Transverse colon (tissue), 4 donors: ENCODE measurements around the gene WWOX. TPM values are rescaled to one million over a fixed set of nuclear protein-coding genes. Genes with fewer than 3 reads are reported as not detected.

ENCODE experiments used
- DNase-seq: peaks from one replicate; pipeline ENCODE4 v3.0.0-alpha.2; 2019
- H3K27ac ChIP-seq, 4 donors: fragments of 200-600 bp; sonication (generic); 2 replicates each; pipeline ENCODE4 v1.5.1; 2016 to 2018; ENCODE audit warnings: inconsistent platforms in 4 of 4
- H3K27me3 ChIP-seq: fragments of 200-600 bp; sonication (generic); 2 replicates; pipeline ENCODE4 v1.5.1; 2017; ENCODE audit warnings: inconsistent platforms
- H3K36me3 ChIP-seq, 4 donors: fragments of 200-600 bp; sonication (generic); 2 replicates each; pipeline ENCODE4 v1.5.1; 2017 to 2019; ENCODE audit warnings: inconsistent platforms in 4 of 4
- H3K4me1 ChIP-seq, 4 donors: fragments of 200-600 bp; sonication (generic); 2 replicates each; pipeline ENCODE4 v1.5.1; 2017 to 2020; ENCODE audit warnings: inconsistent platforms in 4 of 4
- H3K4me3 ChIP-seq, 4 donors: fragments of 200-600 bp; sonication (generic); 1 replicate in 1 of 4; 2 replicates in 3 of 4; pipeline versions ENCODE4 v1.5.1 to v1.6.1; 2017 to 2019; ENCODE audit warnings: inconsistent platforms in 4 of 4
- H3K9me3 ChIP-seq, 2 donors: fragments of 200-600 bp; sonication (generic); 2 replicates each; pipeline ENCODE4 v1.5.1; 2017 to 2019; ENCODE audit warnings: inconsistent platforms in 2 of 2
- EP300 ChIP-seq: sonication (generic); formaldehyde crosslinking; IDR thresholded peaks from one replicate; pipeline ENCODE4 v1.6.1; 2017; ENCODE audit warnings: antibody characterized with exemption, low read depth
- POLR2A ChIP-seq: fragments of 450-650 bp; IDR thresholded peaks from one replicate; pipeline ENCODE4 v1.6.1; 2016; ENCODE audit warnings: antibody characterized with exemption, mild to moderate bottlenecking, moderate library complexity
- POLR2AphosphoS5 ChIP-seq, 3 donors: sonication (generic); formaldehyde crosslinking; IDR thresholded peaks; one replicate each; pipeline ENCODE4 v1.6.1; 2016; ENCODE audit warnings: antibody characterized with exemption in 3 of 3
- WGBS, 2 donors: methylation state at CpG; one replicate each; pipeline ENCODE4 v1.1.5; 2018; ENCODE audit warnings: low coverage in 1 of 2; 5-methylcytosine and 5-hydroxymethylcytosine counted together
- in situ Hi-C, 4 donors: fragments of 200-750 bp; cut with MboI; loops; one replicate each; pipeline versions ENCODE4 v1.15.0 to v1.15.1; 2017; ENCODE audit warnings: low sequenced_read_pairs in 3 of 4, low pct_ligation_motif_present in 1 of 4, low pct_unique_long_range_greater_than_20kb in 1 of 4
- intact Hi-C: fragments of 100-400 bp; cut with DNase I; formaldehyde crosslinking; loops from one replicate; pipeline ENCODE4 v1.15.1; 2023; ENCODE audit warnings: low total_unique reads
- total RNA-seq, 4 donors: library from RNA; depleted of rRNA; stranded (reverse); fragments of >200 nt; gene quantifications; one replicate each; pipeline ENCODE4 v1.1.0, GENCODE V29; 2016
- TF ChIP-seq, protein P1 (sequence below), 5 experiments: fragments of 200-600 bp in 3 of 5; fragments of 450-650 bp in 2 of 5; sonication (generic) in 3 of 5; IDR thresholded peaks; 1 replicate in 2 of 5; 2 replicates in 3 of 5; pipeline ENCODE4 v1.5.1; 2016 to 2017; ENCODE audit warnings: antibody characterized with exemption in 5 of 5, inconsistent platforms in 3 of 5, mild to moderate bottlenecking in 2 of 5, moderate library complexity in 1 of 5

WWOX gene
- total RNA-seq, 4 donors from 2014 or later: 11.2 to 53.8 (median 24.8) TPM

DNA sequence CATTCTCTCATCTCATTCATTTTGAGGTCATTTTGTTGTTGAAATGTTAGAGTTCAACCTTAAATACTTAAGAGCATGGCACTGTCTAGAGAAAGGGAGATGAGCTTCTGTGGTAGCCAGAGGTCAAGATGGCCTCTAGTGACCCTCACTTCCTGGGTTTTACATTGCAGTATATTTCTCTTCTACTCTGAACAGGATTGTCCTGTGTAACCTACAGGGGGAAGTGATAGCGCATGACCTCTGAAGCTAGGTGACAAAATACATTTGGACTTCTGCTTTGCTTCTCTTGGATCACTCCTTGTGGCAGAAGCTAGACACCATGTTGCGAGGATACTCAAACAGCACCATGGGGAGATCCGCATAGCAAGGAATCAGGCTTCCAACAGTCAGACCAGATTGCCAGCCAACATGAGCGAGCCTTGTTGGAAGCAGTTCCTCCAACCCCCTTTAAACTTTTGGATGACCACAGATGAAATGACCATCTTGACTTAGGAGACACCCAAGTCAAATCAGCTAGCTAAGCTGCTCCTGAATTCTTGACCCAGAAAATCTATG is 752.7 kb downstream of the WWOX start:
- H3K27me3 ChIP-seq: no peaks in the 10 kb centered on the region
- H3K36me3 ChIP-seq: no peaks in the 10 kb centered on the region
- H3K27ac ChIP-seq: no peak overlapping the region
- TF ChIP-seq POLR2A (no peak), POLR2AphosphoS5 (IDR thresholded peaks at IDR 0.05) (no peak), EP300 (no peak)
- TF ChIP-seq, protein P1, sequence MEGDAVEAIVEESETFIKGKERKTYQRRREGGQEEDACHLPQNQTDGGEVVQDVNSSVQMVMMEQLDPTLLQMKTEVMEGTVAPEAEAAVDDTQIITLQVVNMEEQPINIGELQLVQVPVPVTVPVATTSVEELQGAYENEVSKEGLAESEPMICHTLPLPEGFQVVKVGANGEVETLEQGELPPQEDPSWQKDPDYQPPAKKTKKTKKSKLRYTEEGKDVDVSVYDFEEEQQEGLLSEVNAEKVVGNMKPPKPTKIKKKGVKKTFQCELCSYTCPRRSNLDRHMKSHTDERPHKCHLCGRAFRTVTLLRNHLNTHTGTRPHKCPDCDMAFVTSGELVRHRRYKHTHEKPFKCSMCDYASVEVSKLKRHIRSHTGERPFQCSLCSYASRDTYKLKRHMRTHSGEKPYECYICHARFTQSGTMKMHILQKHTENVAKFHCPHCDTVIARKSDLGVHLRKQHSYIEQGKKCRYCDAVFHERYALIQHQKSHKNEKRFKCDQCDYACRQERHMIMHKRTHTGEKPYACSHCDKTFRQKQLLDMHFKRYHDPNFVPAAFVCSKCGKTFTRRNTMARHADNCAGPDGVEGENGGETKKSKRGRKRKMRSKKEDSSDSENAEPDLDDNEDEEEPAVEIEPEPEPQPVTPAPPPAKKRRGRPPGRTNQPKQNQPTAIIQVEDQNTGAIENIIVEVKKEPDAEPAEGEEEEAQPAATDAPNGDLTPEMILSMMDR (IDR thresholded peaks at IDR 0.05): no peak
- intact Hi-C loops (no loop called here), in situ Hi-C loops (no loop called here)
- no peak for DNase-seq
- H3K4me3 ChIP-seq: no peak overlapping the region
- 88 to 90% methylated on average over 2 to 4 of the region's 4 CpGs for WGBS, 2 donors
- H3K4me1 ChIP-seq: no peaks in the 10 kb centered on the region
- H3K9me3 ChIP-seq: no peaks in the 10 kb centered on the region

DNA sequence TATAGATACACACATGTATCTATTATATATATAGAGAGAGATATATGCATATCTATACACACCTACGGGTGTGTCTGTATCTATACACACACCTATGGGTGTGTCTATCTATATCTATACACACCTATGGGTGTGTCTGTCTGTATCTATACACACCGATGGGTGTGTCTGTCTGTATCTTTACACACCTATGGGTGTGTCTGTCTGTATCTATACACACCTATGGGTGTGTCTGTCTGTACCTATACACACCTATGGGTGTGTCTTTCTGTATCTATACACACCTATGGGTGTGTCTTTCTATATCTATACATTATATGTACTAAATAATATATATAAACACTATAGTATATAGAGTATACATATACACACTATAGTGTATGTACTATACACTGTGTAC is 762.6 kb downstream of the WWOX start:
- Histone ChIP-seq H3K27me3 (no peaks in the 10 kb centered on the region), H3K4me1 (no peaks in the 10 kb centered on the region), H3K9me3 (peaks cover 0 to 3% of the 10 kb centered on the region in 2 donors), H3K36me3 (no peaks in the 10 kb centered on the region), H3K27ac (no peak overlapping the region), H3K4me3 (no peak overlapping the region)
- intact Hi-C loops: no loop called here
- TF ChIP-seq EP300: no peak
- TF ChIP-seq POLR2AphosphoS5 (IDR thresholded peaks at IDR 0.05): no peak
- TF ChIP-seq, protein P1 (IDR thresholded peaks at IDR 0.05): no peak
- TF ChIP-seq POLR2A: no peak
- 40 to 69% methylated on average over 2 of the region's 2 CpGs for WGBS, 2 donors
- in situ Hi-C loops: no loop called here
- no peak for DNase-seq

DNA sequence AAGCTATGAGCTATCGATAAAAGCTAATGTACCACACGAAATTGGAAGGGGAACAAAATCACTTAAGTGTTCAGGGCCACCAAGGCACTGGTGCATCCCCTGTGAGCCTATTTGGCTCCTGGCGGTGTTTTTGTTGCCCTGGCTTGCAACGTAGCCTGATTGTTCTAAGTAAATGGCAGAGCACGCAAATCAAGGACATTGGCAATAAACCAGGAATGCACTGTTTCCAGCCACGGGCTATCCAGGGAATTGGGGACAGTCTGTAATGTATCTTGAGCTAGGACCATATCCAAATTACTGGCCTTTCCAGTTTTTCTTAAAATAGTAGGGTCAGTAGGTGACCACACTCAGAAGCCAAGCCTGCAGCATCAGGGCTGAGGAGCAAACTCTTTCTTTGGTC is 767.1 kb downstream of the WWOX start:
- Histone ChIP-seq H3K27me3 (no peaks in the 10 kb centered on the region), H3K36me3 (no peaks in the 10 kb centered on the region), H3K4me1 (no peaks in the 10 kb centered on the region), H3K4me3 (no peak overlapping the region), H3K9me3 (peaks cover 0 to 3% of the 10 kb centered on the region in 2 donors), H3K27ac (no peak overlapping the region)
- in situ Hi-C loops: no loop called here
- no peak for TF ChIP-seq POLR2A
- no peak for TF ChIP-seq POLR2AphosphoS5 (IDR thresholded peaks at IDR 0.05)
- no peak for TF ChIP-seq EP300
- TF ChIP-seq, protein P1 (IDR thresholded peaks at IDR 0.05): no peak
- no peak for DNase-seq
- intact Hi-C loops: no loop called here
- 59 to 100% methylated on average over 2 to 6 of the region's 6 CpGs for WGBS, 2 donors

DNA sequence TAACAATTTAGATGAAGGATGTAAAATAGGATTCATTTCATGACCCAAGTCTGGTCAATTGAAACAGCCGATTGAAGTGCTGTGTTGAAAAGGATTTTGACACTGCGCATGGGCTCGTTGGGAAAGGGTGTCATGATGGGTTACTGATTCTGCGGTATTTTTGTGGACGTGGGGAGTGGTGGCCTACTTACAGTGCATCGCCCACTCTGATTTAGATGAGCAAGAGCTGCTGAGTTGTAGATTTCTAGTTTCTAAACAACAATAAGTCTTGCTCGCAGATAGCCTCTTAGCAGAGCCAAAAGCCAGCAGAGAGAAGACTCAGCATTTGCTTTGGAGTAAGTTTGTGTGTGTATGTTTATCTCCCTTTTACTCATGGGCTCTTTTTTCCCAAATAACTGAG is 770.0 kb downstream of the WWOX start:
- TF ChIP-seq, protein P1 (IDR thresholded peaks at IDR 0.05): no peak
- TF ChIP-seq POLR2A (no peak), POLR2AphosphoS5 (IDR thresholded peaks at IDR 0.05) (no peak), EP300 (no peak)
- Histone ChIP-seq H3K36me3 (no peaks in the 10 kb centered on the region), H3K9me3 (no peaks in the 10 kb centered on the region), H3K4me3 (no peak overlapping the region), H3K27me3 (no peaks in the 10 kb centered on the region), H3K4me1 (no peaks in the 10 kb centered on the region), H3K27ac (no peak overlapping the region)
- intact Hi-C loops (no loop called here), in situ Hi-C loops (no loop called here)
- WGBS, 2 donors: 81% methylated on average over 6 to 7 of the region's 7 CpGs
- no peak for DNase-seq
